C4-2B (cell line): ENCODE measurements around the gene ZNF181.

Source experiments
- CTCF ChIP-seq: fragments of 450-650 bp; conservative IDR thresholded peaks from 2 replicates; pipeline ENCODE4 v1.5.1; 2017; ENCODE audit warnings: mild to moderate bottlenecking
- ZFX ChIP-seq: fragments of 450-650 bp; IDR thresholded peaks from 2 replicates; pipeline ENCODE4 v1.6.1; 2017

- TF ChIP-seq CTCF (no peak), ZFX (no peak)
Measured at GRCh38 chr19:34744896-34745690, 11.1 kb downstream of the ZNF181 start.
